Stimulated activated CD8-positive, alpha-beta memory T cell treated with anti-CD3 and anti-CD28 coated beads, Interleukin-4, amount 100 ng/mL, for 1 hour (primary cell): ENCODE results near the gene ELF2.
"Not testable (repeated sequence)": the region's sequence is repeated elsewhere in the genome, so short reads cannot be mapped to it uniquely, and the experiment has no call there.

Experiments used
- DNase-seq, 2 donors: peaks; one replicate each; pipeline ENCODE4 v3.0.0-alpha.2; 2020; ENCODE audit warnings: low read depth in 2 of 2, low spot score in 1 of 2

ELF2 gene

GRCh38 chr4:139144911-139145551 is 32.0 kb downstream of the ELF2 start:
- DNase-seq = no peak

- DNase-seq = no peak
Observed at GRCh38 chr4:139144161-139144859, 32.7 kb downstream of the ELF2 start.

GRCh38 chr4:139142980-139143379 is 34.0 kb downstream of the ELF2 start:
- DNase-seq = no peak

- DNase-seq = no peak
Observed at GRCh38 chr4:139142087-139142486, 34.9 kb downstream of the ELF2 start.

GRCh38 chr4:139137763-139138162 is 39.3 kb downstream of the ELF2 start:
- DNase-seq = no peak

- DNase-seq = no peak
Observed at GRCh38 chr4:139134403-139134802, 42.6 kb downstream of the ELF2 start.

GRCh38 chr4:139131209-139131870 is 45.7 kb downstream of the ELF2 start:
- no peak for DNase-seq

- no peak for DNase-seq
Observed at GRCh38 chr4:139129206-139129605, 47.8 kb downstream of the ELF2 start.

GRCh38 chr4:139126898-139127297 is 50.1 kb downstream of the ELF2 start:
- DNase-seq = no peak

- DNase-seq = no peak
Observed at GRCh38 chr4:139123910-139124309, 53.1 kb downstream of the ELF2 start.

- no peak for DNase-seq
Observed at GRCh38 chr4:139118365-139118764, 58.7 kb downstream of the ELF2 start.

GRCh38 chr4:139115226-139115625 is 61.8 kb downstream of the ELF2 start:
- no peak for DNase-seq

- not testable (repeated sequence) for DNase-seq
Observed at GRCh38 chr4:139114795-139115194, 62.2 kb downstream of the ELF2 start.

GRCh38 chr4:139112650-139113049 is 64.4 kb downstream of the ELF2 start:
- no peak for DNase-seq

GRCh38 chr4:139108567-139109128 is 68.4 kb downstream of the ELF2 start:
- DNase-seq = no peak

GRCh38 chr4:139099366-139099982 is 77.5 kb downstream of the ELF2 start:
- DNase-seq = peak; percentile 45 to 59

- no peak for DNase-seq
Observed at GRCh38 chr4:139092271-139092670, 84.7 kb downstream of the ELF2 start.

GRCh38 chr4:139085141-139085540 is 91.9 kb downstream of the ELF2 start:
- no peak for DNase-seq

GRCh38 chr4:139084804-139085093 is 92.3 kb downstream of the ELF2 start:
- DNase-seq = no peak

- DNase-seq = peak; percentile 46 to 58
Observed at GRCh38 chr4:139083956-139084803, 92.8 kb downstream of the ELF2 start.

GRCh38 chr4:139083607-139083955 is 93.4 kb downstream of the ELF2 start:
- peak; percentile 36 to 38 for DNase-seq
